Loucy (cell line): Measurements from ENCODE around the gene PPP1R37.

Experiments
- EZH2phosphoT487 ChIP-seq: fragments of 200-600 bp; IDR thresholded peaks from 2 replicates; pipeline ENCODE4 v1.6.1; 2018; ENCODE audit warnings: antibody characterized with exemption, mild to moderate bottlenecking, moderate library complexity, borderline replicate concordance
- TF ChIP-seq, protein P1 (sequence below): fragments of 200-600 bp; sonication (generic); conservative IDR thresholded peaks from 2 replicates; pipeline ENCODE4 v1.5.1; 2014; ENCODE audit warnings: mild to moderate bottlenecking, antibody characterized with exemption, low read length

DNA sequence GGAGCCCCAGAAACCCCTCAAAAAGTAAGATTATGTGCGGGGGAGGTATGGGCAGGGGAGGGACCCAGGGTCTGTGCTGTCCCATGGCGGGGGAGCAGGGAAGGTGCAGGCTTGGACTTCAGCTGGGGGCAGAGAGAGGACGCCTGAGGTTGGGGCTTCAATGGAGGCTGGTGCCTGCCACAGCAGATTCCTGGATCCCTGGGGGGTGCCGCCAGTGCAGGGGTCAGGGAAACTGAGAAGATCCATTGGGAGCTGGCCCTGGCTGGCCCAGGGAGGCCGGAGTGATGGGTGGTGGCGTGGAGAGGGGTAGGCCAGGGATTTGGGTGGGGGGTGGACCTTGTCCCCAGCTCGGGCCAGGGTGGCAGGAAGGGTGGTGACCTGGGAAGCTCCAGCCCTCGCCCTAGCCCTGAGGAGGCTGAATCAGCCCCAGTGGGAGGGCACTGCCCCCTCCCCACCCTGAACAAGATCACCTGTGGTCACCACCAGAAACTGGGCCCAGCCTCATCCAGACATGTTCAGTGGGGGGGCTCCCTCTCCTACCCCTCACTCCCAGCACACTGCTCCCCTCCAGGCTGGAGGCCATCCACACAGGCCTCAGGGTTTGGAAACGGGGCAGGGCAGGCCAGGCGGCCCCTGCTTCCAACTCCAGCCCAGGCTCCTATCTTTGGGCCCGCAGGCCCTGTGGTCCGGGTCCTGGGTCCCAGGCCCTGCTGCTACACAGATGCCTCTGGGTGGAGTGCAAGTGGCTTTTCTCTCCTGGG lies 66.4 kb downstream of the PPP1R37 start:
- TF ChIP-seq EZH2phosphoT487 = no peak
- TF ChIP-seq, protein P1, sequence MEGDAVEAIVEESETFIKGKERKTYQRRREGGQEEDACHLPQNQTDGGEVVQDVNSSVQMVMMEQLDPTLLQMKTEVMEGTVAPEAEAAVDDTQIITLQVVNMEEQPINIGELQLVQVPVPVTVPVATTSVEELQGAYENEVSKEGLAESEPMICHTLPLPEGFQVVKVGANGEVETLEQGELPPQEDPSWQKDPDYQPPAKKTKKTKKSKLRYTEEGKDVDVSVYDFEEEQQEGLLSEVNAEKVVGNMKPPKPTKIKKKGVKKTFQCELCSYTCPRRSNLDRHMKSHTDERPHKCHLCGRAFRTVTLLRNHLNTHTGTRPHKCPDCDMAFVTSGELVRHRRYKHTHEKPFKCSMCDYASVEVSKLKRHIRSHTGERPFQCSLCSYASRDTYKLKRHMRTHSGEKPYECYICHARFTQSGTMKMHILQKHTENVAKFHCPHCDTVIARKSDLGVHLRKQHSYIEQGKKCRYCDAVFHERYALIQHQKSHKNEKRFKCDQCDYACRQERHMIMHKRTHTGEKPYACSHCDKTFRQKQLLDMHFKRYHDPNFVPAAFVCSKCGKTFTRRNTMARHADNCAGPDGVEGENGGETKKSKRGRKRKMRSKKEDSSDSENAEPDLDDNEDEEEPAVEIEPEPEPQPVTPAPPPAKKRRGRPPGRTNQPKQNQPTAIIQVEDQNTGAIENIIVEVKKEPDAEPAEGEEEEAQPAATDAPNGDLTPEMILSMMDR = no peak
